OCI-LY1 (cell line): Measurements from ENCODE around the gene CUX1.

ENCODE experiments used
- EZH2 ChIP-seq: fragments of 200-600 bp; sonication (generic), shearing (Covaris generic); IDR thresholded peaks from 2 replicates; pipeline ENCODE4 v1.8.0; 2017; ENCODE audit warnings: borderline replicate concordance, mixed run types, mild to moderate bottlenecking, antibody characterized with exemption, low read length, moderate library complexity, mixed read lengths
- TF ChIP-seq, protein P1 (sequence below): fragments of 200-600 bp; sonication (generic), shearing (Covaris generic); IDR thresholded peaks from 2 replicates; pipeline ENCODE4 v1.5.1; 2017; ENCODE audit warnings: mild to moderate bottlenecking, antibody characterized with exemption, low read length, moderate library complexity, mixed read lengths

DNA sequence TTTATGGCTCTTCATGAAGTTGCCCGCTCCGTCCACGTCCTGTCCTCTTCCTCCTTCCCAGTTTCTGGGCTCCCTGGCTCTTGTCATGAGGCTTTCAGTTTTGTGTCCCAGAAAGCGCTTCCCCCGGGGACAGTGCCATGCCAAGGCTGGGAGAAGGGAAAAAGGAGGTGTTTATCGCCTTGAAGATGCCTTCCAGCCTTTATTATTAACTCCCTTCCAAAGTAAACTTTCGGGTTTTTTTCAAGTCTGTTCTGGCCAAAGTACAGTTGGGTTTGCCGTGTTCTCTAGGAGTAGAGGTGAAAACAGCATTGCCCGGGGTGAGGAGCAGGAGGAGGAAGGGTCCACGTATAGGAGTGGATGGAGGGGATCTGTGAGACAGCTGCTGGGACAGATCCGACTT, 117.2 kb downstream of the CUX1 start:
- TF ChIP-seq, protein P1, sequence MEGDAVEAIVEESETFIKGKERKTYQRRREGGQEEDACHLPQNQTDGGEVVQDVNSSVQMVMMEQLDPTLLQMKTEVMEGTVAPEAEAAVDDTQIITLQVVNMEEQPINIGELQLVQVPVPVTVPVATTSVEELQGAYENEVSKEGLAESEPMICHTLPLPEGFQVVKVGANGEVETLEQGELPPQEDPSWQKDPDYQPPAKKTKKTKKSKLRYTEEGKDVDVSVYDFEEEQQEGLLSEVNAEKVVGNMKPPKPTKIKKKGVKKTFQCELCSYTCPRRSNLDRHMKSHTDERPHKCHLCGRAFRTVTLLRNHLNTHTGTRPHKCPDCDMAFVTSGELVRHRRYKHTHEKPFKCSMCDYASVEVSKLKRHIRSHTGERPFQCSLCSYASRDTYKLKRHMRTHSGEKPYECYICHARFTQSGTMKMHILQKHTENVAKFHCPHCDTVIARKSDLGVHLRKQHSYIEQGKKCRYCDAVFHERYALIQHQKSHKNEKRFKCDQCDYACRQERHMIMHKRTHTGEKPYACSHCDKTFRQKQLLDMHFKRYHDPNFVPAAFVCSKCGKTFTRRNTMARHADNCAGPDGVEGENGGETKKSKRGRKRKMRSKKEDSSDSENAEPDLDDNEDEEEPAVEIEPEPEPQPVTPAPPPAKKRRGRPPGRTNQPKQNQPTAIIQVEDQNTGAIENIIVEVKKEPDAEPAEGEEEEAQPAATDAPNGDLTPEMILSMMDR, result no peak
- TF ChIP-seq EZH2, result no peak
